Measurements from ENCODE around the gene GPR132. TPM values are rescaled to one million over a fixed set of nuclear protein-coding genes. Genes with fewer than 3 reads are reported as not detected.

GPR132 gene
- total and polyA plus RNA-seq, 2 donors (not counting 3 experiments of a cell fraction or from before 2014, with no cell fraction given), result not detected

GRCh38 chr14:105083926-105084685 is 18.9 kb upstream of the GPR132 start:
- Histone ChIP-seq H3K27ac (ENCODE audit: insufficient read depth, low read depth, low read length) (no peak overlapping the region), H2AFZ (ENCODE audit: low read depth, low read length) (no peak overlapping the region), H3K4me3 (replicated peaks in 1 of 3; ENCODE audit: insufficient read depth in 1 of 3, low read depth in 1 of 3, low read length in 3 of 3) (no peak overlapping the region), H3K4me1 (ENCODE audit: control insufficient read depth, extremely low read depth, insufficient read depth, low read length) (peaks cover 19% of the 10 kb centered on the region), H3K9me1 (replicated peaks; ENCODE audit: control insufficient read depth, extremely low read depth, insufficient read depth, low read length) (no peaks in the 10 kb centered on the region), H4K20me1 (replicated peaks; ENCODE audit: control insufficient read depth, extremely low read depth, insufficient read depth, low read length) (no peaks in the 10 kb centered on the region), H3K4me2 (ENCODE audit: insufficient read depth, low read length) (no peak overlapping the region), H3K9me3 (replicated peaks; ENCODE audit: control insufficient read depth, insufficient read depth, low read length) (no peaks in the 10 kb centered on the region), H3K9ac (replicated peaks; ENCODE audit: extremely low read depth, insufficient read depth, low read length) (no peak overlapping the region), H3K79me2 (ENCODE audit: control insufficient read depth, insufficient read depth, low read length) (no peaks in the 10 kb centered on the region), H3K36me3 (ENCODE audit: control insufficient read depth in 2 of 2, extremely low read depth in 1 of 2, insufficient read depth in 2 of 2, low read length in 2 of 2) (no peaks in the 10 kb centered on the region), H3K27me3 (ENCODE audit: control insufficient read depth in 2 of 2, insufficient read depth in 2 of 2, low read length in 2 of 2) (peaks cover 0 to 2% of the 10 kb centered on the region in 2 experiments)
- dilution Hi-C loops (cut with MboI; ENCODE audit: extremely low pct_ligation_motif_present, low sequenced_read_pairs) (no loop called here), intact Hi-C loops (cut with micrococcal nuclease) (no loop called here)
- DNase-seq (ENCODE audit: low read depth, low spot score), result no peak
- BruUV-seq (replicated peaks), result no TSS peak
- ChIA-PET CTCF (no interaction called here), POLR2A (no interaction called here)
- TF ChIP-seq POLR2AphosphoS5 (IDR thresholded peaks at IDR 0.05; ENCODE audit: insufficient read depth, low read depth, low read length) (no peak), CTCF (IDR thresholded peaks at IDR 0.05; ENCODE audit: extremely low read depth in 1 of 2, insufficient read depth in 1 of 2, low read depth in 1 of 2, low read length in 2 of 2) (no peak), FOS (IDR thresholded peaks at IDR 0.05; ENCODE audit: borderline replicate concordance, insufficient read depth, low read length) (no peak), EZH2 (IDR thresholded peaks at IDR 0.05; ENCODE audit: borderline replicate concordance, low read depth, low read length, severe bottlenecking) (no peak), GATA2 (IDR thresholded peaks at IDR 0.05; ENCODE audit: insufficient read depth, insufficient read length, low read depth, low read length) (no peak), POLR2A (IDR thresholded peaks at IDR 0.05; ENCODE audit: low read depth, low read length) (no peak), JUN (IDR thresholded peaks at IDR 0.05; ENCODE audit: borderline replicate concordance, insufficient read depth, insufficient read length, low read depth) (no peak), MYC (IDR thresholded peaks at IDR 0.05; ENCODE audit: low read depth, low read length) (no peak)
- TF ChIP-seq, protein P1, sequence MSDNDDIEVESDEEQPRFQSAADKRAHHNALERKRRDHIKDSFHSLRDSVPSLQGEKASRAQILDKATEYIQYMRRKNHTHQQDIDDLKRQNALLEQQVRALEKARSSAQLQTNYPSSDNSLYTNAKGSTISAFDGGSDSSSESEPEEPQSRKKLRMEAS (IDR thresholded peaks at IDR 0.05; ENCODE audit: insufficient read depth, insufficient read length), result no peak
- FAIRE-seq, result no peak
